AG08396 (cell line): Measurements from ENCODE around the gene OPN4.

Experiments
- DNase-seq: peaks from one replicate; pipeline ENCODE4 v3.0.0; 2012; ENCODE audit warnings: low spot score, mixed read lengths

Gene OPN4

DNA sequence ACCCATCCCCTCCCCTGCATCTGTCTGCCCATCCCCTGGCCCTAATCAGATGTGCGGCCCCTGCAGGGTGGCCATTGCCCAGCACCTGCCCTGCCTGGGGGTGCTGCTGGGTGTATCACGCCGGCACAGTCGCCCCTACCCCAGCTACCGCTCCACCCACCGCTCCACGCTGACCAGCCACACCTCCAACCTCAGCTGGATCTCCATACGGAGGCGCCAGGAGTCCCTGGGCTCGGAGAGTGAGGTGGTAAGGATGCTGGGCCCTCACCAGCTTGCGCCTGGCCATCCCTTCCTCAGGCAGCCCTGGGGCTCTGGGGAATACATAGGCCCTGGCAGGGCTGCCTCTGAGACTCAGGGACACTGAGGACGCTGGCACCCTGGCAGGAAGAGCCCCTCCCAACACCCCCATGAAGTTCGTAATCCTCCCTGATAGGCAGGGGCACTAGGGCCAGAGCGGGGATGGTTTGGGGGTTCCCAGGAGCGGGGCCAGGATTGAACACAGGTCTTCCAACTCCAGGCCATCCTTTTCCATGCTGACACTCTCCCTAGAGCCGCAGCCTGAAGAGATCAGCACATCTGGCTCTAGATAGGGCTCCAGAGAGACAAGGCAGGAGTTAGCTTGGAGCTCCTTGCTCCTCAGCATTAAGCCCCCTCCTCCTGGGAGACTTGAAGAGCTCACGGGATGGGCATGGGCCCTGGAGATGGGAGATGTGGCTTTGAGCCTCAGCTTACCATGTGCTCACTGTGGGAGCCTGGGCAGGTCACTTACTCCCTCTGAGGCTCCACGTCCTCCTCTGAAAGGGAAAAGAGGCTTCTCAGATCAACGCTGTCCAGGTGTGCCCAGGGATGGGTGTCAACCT, 8.1 kb downstream of the OPN4 start:
- no peak for DNase-seq

DNA sequence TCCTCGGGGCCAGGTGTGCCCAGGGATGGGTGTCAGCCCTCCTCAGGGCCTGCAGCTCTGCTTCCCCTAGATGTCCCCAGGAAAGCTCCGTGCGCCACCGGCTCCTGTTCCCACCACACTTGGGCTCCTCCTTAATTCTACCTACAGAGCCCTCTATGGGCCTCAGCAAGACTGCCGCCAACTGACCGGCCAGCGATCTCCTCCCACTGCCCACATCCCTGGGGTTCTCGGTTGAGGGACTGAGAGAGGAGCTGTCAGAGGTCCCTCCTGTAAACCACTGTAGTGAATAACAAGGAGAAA, 8.6 kb downstream of the OPN4 start:
- DNase-seq = no peak

DNA sequence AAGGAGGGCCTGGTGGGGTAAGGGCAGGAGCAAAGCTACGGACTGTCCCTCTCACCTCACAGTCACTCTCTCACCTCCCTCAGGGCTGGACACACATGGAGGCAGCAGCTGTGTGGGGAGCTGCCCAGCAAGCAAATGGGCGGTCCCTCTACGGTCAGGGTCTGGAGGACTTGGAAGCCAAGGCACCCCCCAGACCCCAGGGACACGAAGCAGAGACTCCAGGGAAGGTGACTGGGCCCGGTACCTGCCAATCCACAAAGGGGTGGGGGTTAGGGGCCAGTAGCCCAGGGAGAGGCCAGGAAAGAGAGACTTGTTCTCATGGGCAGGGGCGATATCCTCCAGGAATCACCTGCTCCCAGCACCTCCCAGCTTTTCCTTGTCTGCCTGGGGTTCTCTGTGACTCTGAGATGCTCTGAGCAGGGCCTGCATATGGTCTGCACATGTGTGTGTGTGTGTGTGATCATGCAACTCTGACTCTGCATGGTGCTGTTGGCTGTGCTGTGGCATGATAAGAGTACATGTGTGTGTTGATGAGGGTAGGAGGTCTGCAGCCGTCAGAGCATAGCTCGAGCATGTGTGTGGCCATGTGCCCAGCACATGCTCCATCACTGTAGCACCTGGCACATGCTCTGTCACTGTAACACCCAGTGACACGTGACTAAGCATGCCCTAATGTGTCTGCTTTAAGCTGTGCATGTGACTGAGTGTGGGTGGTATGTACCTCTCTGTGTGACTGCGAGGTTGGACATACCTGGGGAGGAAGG, 9.4 kb downstream of the OPN4 start:
- no peak for DNase-seq

DNA sequence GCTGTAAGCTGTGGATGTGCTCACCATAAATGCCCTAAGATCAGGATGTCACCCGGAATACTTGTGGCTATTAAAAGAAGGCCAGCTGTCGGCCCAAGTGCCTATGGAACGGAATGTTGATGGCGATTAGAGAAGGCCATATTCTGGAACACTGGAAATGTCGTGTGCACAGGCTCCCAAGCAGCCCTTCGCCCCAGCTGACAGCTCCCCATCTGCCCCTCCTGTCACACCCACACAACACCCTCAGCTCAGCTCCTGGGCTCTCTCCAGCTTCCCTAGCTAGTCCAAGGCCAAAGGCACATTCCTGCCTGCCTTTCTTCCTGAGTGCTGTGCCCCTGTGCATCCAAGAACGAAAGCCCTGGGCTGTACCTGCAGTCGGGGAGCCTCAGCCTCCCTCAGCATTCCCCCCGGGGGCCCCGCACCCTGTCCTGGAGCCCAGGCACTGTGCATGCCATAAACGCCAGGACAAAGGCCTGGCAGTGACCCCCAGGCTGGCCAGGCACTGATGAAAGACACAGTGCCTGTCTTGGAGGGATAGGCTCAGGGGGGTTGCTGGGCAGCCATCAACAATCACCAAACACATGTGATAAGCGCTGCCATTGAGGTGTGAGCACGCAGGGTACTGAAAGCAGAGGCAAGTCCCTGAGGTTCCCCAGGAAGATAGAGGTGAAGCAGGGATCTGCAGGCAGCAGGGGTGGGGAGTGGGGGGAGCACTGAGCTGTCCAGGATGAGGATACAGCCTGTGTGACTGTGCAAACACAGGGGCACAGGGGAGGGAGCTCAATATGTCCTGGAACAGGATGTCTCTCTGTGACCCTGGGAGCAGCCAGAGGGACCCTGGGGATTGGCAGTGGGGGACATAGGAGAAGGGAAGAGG, 10.2 kb downstream of the OPN4 start:
- DNase-seq = peak; percentile 51

DNA sequence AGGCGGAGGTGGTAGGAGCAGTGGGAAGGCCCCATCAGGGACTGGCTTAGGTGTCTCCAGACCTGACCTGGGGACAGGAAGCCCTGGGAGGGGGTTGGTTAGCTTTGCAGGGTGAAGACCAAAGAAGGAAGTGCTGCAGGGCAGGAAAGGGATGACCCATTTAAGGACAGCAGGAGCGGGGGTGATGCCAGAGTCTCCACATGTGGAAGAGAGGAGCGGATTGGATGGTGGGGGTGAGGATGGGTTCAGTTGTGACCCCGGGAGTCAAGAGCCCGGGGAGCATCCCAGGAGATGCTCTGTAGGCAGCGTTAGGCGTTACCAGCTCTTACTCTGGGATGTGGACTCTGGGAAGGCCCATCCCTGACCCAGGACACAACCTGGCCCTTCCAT, 10.9 kb downstream of the OPN4 start:
- no peak for DNase-seq

- DNase-seq = no peak
Observed at GRCh38 chr10:86665868-86666267, 11.5 kb downstream of the OPN4 start.

- DNase-seq = no peak
Observed at GRCh38 chr10:86666538-86666937, 12.2 kb downstream of the OPN4 start.

DNA sequence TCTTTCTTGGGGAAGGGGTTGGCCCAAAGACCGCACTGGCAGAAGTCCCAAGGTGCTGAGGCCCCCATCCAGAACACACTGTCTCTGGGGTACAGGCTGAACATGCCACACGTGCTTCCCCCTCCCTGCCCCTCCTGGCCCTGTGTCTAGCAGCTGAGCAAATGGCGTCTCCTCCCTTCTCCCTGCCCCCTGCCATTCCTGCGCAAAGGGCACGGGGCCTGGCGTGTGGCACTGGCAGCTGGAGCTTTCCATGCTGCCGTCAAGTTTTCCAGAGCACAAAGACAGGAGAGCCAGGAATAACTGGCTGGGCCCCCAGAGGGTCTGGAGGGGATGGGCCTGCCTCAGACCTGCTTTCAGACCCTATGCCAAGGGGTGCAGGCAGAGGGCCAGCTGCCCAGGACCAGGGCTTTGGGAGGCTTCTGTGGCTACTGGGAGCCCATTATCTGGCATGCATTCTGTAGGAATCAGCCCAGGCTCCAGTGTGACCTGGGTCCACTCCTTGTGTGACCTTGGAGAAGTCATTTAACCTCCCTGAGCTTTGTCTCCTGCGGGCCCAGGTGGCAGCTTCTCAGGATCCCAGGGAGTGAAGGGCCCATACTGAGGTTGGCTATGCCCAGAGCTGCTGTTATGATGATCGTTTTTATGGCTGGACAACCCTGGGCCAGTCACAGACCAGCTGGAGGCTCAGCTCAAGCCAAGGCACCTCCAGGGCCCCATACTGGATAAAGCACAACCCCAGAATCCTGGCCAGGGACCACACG, 13.3 kb downstream of the OPN4 start:
- no peak for DNase-seq

DNA sequence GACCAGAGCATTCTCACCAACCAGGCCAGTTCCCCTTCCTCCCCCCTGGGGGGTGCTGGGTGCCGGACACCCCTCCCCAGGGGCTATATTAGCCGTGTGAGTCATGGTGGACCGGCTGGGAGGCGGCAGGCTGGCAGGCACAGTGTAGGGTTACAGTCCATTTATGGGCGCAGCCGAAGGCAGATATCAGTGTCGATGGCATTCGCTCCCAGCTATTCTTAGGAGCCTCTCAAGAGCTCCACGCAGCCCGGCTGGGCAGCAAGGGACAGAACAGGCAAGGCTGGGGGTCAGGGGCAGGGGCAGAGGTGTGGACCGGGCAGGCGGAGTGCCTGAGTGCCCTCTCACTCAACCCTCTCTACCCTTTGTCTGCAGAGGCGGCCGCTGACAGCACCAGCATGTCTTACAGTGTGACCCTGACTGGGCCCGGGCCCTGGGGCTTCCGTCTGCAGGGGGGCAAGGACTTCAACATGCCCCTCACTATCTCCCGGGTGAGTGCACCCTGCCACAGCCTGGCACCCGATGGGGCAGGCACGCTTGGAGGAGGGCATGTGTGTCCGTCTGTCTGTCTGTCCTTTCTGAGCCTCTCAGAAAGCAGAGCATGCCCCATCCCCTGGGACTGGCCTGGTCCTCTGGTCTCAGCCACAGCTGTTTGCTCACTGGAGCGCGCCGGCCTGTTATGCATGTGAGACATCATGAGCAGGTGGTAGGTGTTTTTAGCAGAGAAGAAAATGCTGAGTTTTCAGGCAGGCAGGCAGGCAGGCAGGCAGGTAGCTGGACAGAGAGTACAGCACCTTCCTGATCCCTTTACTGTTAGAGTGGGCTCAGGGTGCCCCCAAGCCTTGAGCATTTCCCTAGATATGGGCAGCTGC, 14.2 kb downstream of the OPN4 start, which contains the start of gene LDB3:
Gene LDB3, plus strand, starts transcription at position 215 of the 869 bp plus-strand sequence. Its CDS starts 181 bp downstream, at position 396.
- peak; percentile 58 for DNase-seq

GRCh38 chr10:86670290-86670811, 16.0 kb downstream of the OPN4 start:
- no peak for DNase-seq

DNA sequence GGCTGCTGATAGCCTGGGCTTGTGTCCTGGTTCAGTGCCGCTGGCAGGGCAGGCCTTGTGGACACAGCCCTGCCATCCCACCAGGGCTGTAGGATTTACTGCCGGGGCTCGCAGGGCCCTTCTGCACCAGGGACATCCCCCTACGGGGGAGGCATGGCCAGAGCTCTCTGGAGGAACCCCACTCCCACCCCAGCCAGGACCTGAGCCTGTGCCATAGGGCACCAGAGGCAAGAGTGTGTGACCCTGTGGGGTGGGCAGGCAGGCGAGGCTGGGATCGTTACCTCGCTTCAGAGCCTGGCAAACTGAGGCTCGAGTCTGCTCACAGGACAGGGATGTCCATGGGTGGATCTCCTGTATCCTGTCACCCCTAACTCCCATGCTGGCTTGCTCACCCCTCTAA, 16.5 kb downstream of the OPN4 start:
- DNase-seq = no peak

DNA sequence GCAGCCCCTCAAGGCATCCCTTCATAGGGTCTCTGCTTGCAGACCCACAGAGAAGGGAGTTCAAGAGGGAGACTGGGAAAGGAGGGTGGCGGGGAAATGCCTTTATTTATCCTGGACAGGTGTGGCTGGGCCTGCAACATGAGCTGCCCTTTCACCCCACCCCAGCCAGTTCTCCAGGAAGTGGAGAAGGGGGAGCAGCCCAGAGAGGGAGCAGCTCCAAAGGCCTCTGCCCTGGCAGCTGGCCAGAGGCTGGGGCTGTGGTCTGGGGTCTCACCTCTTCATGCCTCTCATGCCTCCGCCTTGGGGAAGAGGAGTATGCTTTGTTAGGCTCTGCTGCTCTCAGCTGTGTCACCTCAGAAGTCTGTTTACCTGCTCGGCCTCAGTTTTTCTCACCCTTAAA, 17.1 kb downstream of the OPN4 start:
- DNase-seq = no peak

- no peak for DNase-seq
Observed at GRCh38 chr10:86671985-86672710, 17.8 kb downstream of the OPN4 start.

DNA sequence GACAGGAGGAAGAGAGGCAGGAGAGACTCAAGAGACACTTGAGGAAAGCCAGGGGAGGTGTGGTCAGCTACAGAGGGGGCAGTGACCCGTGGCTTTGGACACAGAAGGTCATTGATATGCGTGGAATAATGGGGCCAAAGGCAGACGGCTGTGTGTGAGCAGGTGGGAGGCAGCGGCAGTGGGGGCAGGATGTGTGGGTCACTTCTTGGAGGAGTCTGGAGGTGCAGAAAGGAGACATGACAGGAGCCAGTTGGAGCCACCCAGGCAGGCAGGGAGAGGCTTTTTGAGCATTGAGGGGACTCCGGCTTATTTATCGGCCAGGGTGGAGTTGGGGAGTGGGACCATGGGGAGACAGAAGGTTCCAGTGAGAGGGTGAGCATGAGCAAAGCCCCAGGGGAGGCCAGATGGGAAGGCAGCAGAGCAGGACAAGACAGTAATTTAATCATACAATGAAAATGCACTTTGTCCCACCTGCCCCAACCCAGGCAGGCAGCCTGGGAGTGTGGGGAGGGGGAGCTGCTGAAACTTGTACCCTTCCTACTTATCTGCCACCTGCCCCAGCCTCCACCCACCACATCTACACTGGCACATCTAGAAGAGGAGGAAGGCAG, 19.0 kb downstream of the OPN4 start:
- DNase-seq = no peak

DNA sequence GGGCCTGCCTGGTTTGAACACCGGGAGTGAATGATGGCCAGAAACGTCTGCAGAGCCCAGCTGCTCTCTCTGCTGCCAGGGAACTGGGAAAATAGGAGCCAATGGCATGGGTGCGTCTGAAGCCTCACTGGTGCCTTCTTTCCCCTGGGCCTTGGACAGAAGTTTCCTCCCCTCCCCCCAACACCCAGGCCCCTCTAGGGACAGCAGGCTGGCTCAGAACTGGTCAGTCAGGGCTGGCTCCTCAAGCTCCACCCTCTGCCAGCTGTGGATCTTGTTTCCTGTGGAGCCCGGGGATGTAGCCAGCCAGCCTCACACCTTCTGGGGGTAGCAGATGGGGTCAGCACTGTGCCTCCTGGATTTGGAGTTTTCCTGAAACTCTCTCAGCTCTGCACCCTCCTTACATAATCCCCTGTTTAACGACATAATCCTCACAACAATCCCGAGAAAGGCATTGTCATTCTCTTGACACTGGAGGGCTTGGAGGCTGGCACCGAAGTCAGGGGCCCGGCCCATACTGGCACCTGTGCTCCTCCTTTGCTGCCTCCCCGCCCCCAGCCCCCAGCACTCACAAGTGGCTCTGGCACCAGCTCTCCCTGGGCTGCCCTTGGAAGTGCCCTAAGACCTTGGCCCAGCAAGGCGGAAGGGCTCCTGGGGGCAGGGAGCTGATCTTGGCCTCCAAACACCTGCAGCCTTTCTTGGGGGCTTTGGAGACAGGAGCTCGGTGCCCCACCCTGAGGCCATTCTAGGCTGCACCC, 19.7 kb downstream of the OPN4 start:
- DNase-seq = no peak

- no peak for DNase-seq
Observed at GRCh38 chr10:86674912-86675311, 20.6 kb downstream of the OPN4 start.

DNA sequence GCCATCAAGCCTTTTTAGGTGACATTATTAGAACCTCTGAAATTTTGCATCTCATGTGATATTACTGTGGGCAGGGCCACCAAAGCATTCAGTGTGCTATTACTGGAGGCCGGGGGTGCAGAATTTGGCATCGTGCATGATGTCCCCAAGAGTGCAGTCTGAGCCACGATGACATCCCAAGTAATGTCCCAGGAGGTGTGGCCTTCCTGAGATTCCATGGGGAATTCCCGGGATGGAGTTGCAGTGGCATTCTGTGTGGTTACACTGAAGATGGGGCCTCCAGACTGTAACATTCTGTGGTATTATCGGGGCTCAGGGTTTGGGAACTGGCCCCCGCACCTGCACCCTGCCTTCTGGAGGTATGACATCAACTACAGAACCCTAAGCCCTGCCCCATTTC, 23.0 kb downstream of the OPN4 start:
- no peak for DNase-seq

DNA sequence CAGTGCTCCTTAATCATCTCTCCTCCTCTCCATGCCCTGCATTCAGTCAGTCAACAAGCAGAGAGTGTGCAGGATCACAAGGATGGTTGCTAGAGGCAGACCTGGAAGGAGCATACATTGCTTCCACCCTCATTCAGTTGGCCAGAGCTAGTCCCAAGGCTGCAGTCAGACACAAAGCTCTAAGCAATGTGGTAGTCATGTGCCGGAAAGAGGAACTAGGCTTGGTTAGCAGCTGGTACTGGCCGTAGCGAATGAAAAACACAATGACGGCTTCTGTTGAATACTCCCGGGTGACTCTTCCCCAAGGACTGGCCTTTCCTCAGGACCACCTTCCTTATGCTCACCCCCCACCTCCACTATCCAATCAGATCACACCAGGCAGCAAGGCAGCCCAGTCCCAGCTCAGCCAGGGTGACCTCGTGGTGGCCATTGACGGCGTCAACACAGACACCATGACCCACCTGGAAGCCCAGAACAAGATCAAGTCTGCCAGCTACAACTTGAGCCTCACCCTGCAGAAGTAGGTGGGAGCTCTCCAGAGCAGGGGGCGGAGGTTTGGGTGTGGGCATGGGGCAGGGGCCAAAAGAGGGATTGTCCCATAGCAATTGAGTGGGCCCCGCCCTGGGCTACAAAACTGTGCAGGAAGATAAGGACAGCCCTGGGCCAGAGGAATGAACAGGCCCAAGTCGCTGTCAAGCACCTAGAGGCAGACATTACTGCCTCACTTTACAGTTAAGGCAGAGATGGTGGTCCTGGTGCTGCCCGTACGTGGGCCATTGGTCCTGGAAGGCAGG, 24.8 kb downstream of the OPN4 start:
- DNase-seq = no peak
